T-helper 1 cell treated with Interleukin-12 subunit alpha and Interleukin-12 subunit beta and Interleukin-4 antibody, amounts not matched to agents 30 ng/mL and 1 ng/mL, for 36 hours (primary cell): ENCODE data around the gene SUN5. TPM values are rescaled to one million over a fixed set of nuclear protein-coding genes. Genes with fewer than 3 reads are reported as not detected.

ENCODE experiments used
- intact Hi-C: fragments of 100-400 bp; cut with micrococcal nuclease; formaldehyde crosslinking; loops from one replicate; pipeline ENCODE4 v1.15.1; 2024
- total RNA-seq: library from RNA; stranded (reverse); gene quantifications from 2 replicates; pipeline ENCODE4 v1.2.3, GENCODE V29; 2022

SUN5 gene
- total RNA-seq, 1 donor from 2014 or later = not detected

DNA sequence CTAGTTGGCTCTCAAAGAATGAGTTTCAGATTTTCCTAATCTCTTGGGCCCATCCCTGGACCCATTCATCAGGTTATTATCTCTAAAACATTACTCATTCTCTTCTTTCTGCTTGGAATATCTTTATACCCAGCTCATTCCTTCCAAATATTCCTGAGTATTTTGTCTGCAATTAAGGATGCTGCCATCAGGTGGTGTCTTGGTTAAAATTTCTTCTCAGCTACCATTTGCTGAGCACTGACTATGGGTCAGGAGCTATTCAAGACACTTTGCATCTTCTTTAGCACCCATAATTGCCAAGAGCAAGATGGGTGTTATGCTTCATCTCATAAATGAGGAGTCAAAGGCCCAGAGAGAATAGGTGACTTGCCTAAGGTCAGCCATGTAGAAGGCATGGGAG lies 8.4 kb downstream of the SUN5 start:
- intact Hi-C loops = no loop called here

- intact Hi-C loops = no loop called here
Observed at GRCh38 chr20:32993496-32994050, 10.7 kb downstream of the SUN5 start.

DNA sequence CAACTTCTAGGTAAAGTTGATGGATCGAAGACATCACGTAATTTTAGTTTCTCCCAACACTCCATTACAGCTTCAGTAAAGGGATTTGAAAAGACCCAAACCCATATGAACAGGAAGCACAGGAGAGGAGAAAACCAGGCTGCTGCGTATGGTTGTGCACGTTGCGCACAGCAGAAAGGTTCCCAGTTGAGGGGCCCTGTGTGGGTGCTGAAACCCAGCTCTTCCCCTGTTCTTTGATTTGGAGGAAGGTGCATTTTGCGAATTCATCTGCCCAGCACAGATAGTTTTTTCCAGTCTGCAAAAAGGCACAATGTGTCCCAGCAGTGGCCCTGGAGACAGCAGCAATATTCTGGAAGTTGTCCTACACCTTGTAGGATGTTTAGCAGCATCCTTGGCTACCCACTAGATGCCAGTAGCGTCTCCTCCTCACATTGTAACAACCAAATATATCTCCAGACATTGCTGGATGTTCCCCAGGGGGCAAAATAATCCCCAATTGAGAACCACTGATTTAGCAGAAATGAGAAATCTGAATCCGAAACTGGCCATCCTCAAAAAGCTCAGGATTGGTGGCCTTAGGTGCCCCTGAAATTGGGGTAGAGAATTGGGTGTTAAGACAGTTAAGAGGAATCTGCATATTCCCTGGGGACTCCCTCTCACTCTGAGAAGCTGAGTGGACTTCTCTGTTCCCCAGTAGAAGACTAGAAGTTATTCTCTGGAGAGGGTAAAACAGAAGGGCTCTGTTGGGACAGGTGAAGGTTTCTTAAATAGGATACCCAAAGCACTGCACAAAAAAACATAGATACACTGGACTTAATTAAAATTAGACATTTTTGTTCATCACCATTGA lies 12.2 kb downstream of the SUN5 start:
- intact Hi-C loops = no loop called here

DNA sequence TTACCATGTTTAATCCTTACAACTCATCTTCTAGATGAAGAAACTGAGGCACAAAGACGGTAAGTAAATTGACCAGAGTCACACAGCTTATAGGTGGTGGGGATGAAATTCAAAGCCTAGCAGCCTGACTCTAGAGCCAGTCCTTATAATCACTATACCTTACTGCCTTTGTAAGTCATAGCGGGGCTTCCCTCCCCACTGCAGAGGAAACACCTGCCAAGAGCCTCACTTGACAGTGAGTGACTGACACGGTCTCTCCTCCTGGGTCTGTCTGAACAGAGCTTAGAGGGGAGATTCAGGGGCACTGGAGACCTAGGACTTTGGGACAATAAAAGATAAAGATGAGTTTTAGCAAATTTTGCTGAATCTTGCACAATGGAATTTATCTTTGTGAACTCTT lies 12.8 kb downstream of the SUN5 start:
- intact Hi-C loops = no loop called here

- intact Hi-C loops = no loop called here
Observed at GRCh38 chr20:32990426-32990825, 13.8 kb downstream of the SUN5 start.

DNA sequence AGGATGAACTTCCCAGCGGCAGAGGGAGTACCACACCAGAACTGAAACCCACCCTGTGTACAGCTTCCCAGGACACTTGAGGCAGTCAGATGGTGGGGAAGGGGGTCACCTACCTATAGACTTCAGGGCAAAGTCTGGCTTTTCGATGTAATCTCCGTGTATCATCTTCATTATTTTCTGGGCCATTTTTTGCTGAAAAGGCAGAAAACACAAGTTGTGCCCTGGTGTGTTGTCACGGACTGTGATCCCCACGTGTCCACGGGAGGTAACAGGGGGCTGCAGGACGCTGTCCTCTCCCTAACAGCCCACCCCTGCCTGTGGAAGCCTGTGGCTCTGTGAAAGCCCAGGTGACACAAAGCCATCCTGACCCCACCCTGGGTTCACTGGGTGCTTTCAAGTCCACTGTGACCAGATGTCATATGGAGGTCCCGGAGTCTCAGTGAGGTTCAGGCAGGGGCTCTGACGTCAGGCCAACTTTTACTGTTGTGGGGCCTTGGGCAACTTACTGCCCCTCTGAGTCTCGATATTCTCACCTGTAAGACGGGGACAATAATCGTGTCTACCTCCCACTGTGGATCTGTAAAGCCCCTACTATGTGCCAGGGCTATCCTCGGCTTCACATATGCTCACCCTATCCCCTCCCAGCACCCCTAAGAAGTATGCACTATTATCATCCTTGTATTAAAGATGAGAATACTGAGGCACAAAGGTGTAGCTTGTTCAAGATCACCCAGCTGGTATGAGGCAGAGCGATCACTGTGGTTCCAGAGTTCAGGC lies 14.5 kb downstream of the SUN5 start:
- intact Hi-C loops = no loop called here

- intact Hi-C loops = no loop called here
Observed at GRCh38 chr20:32988008-32988407, 16.2 kb downstream of the SUN5 start.

GRCh38 chr20:32987044-32987825 lies 17.0 kb downstream of the SUN5 start:
- intact Hi-C loops = no loop called here

GRCh38 chr20:32986331-32986966 lies 17.8 kb downstream of the SUN5 start:
- intact Hi-C loops = no loop called here

DNA sequence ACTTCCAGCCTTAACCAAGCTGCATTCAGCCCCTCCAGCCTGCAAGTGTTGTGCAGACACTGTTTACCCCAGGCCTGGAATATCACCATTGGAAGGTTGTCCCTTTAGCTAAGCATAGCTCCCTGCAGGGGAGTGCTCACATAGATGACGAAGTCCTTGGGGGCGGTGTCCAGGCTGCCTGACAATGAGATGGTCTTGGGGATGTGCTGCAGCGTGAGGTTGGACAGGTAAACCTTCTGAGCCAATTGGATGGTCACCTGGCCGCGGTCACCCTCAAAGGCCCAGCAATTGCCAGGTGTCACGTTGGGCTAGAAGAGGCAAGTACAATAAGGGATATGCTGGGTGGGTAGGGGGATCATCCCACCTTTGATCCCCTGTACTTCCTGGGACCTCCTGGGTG lies 18.6 kb downstream of the SUN5 start:
- intact Hi-C loops = no loop called here

DNA sequence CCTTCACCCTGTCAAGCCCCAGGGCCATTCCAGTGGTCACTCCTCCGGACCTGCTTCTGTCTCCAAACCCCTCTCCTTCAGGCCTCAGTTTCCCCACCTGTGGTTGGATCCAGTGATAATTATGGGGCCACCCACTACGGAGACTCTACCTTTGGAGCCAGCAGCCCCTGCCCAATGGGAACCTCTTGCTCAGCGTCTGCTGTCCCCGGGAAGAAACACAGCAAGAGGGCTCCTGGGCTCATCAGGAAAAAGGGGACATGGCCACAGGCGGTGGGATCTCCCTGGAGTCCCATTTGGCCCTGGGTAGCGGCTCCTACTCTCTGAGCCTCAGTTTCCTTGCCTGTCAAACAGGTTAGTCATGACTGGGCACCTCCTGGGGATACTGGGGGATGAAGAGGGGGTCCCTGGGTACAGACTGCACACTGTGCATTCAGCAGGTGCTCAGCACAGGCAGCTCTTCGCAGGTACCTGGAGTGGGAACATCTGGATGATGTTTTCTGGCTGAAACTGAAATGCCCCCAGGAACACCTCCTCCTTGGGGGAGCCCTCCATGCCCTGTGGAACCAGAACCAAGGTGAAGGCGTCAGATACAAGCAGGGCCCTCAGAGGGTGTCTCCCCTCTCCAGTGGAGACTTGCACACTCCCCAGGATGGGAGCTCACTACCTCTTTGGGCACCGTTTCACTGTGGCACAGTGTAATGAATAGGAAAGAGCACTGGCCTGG lies 19.4 kb downstream of the SUN5 start:
- intact Hi-C loops = no loop called here

GRCh38 chr20:32984196-32984595 lies 20.0 kb downstream of the SUN5 start:
- intact Hi-C loops = no loop called here

DNA sequence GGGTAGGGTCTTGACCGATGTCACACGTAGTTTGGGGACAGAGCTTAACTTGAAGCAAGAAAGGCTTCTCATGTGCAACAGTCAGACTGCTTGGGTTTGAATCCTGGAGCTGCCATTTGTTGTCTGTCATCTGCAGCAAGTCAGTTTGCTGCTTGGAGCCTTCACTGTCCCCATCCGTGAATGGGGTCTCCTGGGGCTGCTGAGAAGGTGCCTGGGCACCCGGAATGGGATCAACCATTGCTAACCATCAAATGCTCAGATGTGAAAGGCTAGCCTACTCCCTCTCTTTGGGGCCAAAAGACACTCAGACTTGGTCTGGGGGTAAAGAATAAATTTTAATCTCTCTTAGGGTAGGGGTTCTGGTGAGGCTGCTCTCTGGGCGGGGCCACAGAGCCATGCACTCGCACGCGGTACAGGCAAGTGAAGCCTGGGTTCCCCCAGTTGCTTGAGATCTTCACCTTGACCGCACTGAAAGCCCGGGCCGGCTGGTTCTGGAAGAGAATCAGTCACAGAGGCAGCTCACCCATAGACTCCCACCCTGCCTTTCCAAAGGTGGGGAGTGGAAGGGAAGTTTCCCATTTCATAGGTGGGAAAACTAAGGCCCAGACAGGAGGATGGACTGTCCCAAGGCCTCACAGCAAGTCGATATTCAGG lies 20.6 kb downstream of the SUN5 start:
- intact Hi-C loops = no loop called here

- intact Hi-C loops = no loop called here
Observed at GRCh38 chr20:32982617-32983458, 21.4 kb downstream of the SUN5 start.

DNA sequence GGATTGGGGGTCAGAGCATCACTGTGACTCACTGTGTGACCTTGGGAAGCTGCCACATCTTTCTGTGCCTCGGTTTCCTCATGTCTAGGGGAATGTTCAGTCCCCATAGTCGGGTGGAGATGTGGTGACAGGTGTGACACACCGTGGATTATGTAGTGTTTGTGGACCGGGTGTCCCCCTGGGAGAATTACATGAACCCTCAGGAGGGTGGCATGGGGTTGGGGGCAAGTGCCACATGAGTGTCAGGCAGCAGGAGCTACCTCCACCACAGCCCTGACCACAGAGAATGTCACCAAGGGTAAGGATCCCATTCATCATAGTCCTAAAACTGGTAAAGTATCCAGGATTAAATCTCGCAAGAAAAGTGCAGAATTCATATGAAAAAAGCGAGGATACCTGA lies 23.2 kb downstream of the SUN5 start:
- intact Hi-C loops = no loop called here

DNA sequence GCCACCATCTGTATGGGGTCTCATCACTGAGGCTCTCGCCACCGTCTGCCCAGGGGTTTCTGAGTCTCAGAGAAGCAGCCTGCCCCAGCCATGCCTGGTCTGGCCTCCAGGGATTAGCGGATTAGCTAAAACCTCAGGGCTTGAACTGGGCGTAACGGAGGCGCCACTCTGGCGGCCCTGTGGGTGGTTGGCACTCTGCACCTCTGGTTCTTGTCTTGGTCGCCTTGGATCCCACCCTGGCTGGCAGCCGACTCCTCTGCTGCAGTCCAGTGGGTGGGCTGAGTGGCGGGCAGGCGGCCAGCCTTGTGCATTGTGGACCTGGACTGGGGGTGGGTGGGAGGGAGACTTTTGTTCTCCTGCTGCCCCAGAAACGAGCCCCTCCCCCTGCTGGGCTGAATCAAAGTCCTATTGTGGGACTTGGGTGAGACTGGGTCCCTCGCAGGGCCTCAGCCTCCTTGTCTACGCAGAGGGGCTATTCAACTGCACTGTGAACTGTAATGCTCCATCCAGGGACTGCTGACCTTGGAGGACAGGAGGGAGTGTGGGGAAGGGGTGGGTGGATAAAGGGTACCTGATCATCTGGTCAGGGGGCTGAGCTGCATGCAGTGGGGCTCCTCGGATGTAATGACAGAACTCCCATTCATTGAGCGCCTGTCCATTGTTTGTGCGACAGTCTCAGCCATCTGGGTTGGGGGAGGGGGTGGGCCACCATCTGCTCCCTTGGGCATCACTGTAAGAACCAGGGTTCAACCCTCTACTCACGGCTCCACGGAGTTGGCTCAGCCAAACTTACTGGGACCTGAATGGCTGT lies 23.9 kb downstream of the SUN5 start:
- intact Hi-C loops = no loop called here

- intact Hi-C loops = no loop called here
Observed at GRCh38 chr20:32979201-32979998, 24.8 kb downstream of the SUN5 start.
